Stimulated activated CD4-positive, alpha-beta T cell treated with anti-CD3 and anti-CD28 coated beads, Interleukin-12 subunit alpha, Interleukin-12 subunit beta, amount 100 ng/mL, for 24 hours (primary cell): ENCODE measurements around the gene NLRP4.

Experiments used
- DNase-seq, 2 experiments: peaks; one replicate each; pipeline ENCODE4 v3.0.0-alpha.2; 2020; ENCODE audit warnings: low read depth in 2 of 2

Gene NLRP4

DNA sequence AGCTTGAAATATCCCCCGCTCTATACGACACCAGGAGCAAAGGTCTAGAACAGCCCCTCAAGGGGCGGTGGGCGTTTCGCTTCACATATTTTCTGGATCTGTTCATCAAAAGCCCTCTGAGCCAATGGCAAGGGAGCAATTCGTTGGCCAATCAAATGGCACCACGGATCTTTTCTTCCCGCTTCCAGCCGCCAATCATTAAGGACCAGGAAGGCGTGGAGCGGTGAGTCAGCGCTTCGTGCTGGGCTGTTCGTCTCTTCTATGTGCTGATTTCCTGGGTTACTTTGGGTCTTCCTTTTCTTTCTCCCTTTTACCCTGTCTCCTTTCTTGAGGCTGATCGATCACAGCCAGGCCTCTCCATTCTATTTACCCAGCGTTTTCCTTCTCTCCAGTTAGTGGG lies at the start of gene NLRP4:
Gene NLRP4, plus strand, starts transcription at position 201 of the 400 bp plus-strand sequence. CDS start 15,541 bp downstream, outside the sequence.
- no peak for DNase-seq

- no peak for DNase-seq
Observed at GRCh38 chr19:55795021-55795420, 41.3 kb upstream of the NLRP4 start.

- no peak for DNase-seq
Observed at GRCh38 chr19:55801416-55801815, 34.9 kb upstream of the NLRP4 start.

- DNase-seq, result no peak
Observed at GRCh38 chr19:55802281-55802680, 34.1 kb upstream of the NLRP4 start.

- DNase-seq, result peak in 1 of 2 experiments; percentile 8
Observed at GRCh38 chr19:55809381-55810058, 26.8 kb upstream of the NLRP4 start.

DNA sequence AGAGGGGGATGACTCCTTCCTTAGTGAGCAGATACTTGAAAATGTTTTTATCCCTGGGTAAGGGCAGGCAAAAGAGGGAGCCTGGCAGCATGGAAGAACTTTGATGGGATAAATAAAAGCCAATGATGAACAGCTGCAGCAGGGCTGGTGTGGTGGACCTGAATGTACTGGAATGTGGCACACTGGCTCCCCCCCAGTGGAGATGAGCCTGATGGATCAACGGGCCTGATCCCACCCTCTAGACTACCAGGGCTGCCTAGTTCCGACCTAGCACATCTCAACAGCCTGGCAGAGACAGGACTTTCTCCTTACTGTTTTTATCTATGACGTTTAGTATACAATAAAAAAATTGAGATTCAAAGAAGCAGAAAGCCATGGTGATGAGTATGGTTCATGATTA lies 25.0 kb upstream of the NLRP4 start:
- DNase-seq, result no peak

DNA sequence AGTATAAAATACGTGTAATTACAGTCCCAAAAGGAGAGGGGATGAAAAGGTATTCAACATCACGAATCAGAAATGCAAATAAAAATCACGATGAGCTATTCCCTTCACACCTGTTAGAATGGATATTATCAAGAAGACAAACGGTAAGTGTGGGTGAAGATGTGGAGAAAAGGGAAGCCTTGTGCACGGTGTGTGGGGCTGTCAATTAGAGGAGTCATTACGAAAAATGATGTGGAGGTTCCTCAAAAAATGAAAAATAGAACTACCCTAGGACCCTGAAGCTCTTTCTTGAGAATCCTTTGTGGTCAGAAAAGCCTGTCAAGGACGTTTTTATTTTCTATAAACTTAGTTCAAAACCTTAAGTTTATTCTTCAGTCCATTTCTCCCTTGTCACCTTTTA lies 23.9 kb upstream of the NLRP4 start:
- no peak for DNase-seq

- DNase-seq, result no peak
Observed at GRCh38 chr19:55813906-55814305, 22.4 kb upstream of the NLRP4 start.

GRCh38 chr19:55820037-55820436 lies 16.3 kb upstream of the NLRP4 start:
- DNase-seq, result no peak

DNA sequence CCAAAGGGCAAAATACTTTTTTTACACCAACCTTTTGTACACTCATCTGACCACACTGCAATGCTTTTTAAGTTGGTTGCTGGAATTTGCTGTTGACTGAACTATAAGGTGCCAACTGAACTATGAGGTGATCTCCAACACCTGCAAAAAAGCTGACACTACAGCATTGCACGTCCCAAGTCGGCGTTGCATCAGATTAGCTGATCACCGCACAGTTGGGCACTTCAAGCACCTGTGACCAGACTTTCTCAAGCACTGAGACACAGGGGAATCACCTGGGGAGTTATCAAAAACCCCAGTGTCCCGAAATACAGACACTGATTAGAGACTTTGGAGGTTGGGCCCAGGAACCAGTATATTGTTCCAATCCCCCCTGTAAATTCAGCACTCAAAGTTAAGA lies 5.7 kb upstream of the NLRP4 start:
- DNase-seq, result no peak

DNA sequence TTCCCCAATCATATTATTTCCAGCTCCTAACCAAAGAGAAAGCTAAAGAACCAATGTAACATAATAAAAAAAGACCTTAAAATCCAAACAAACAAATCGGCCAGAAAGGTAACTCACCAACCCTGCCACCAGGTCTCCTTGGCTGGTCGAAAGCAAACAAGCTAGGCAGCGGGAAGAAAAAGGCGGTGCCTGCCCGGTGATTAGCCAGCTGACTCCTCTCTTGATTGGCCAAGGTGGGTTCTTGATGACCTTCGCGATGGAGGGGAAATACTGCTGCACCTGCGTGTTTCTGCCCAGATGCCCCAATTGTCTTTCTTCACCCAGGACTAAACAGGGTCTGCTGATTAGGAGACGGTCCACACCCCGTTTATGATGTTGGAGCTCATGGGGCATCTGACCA lies 4.5 kb upstream of the NLRP4 start, which contains the start of gene NLRP11:
Gene NLRP11, minus strand, starts transcription at position 154 of the 400 bp plus-strand sequence. CDS start 13,825 bp downstream, outside the sequence.
- no peak for DNase-seq

DNA sequence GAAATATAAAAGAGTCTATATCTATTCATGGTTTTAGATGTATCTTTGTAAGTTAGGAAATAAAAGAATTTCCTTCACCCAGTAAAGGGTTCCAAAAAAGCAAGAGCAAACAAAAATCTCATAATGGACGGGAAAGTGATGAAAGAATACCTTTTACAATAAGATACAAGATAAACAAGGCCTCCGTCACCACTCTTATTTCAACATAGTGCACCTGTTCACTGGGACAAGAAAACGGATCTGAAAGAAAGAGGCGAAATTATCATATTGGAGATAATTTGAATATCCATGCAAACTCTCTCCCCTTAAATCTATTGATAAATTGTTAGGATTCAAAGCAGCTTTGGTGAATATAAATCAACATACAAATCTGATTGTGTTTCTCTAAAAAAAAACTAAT lies 3.7 kb upstream of the NLRP4 start:
- DNase-seq, result no peak

DNA sequence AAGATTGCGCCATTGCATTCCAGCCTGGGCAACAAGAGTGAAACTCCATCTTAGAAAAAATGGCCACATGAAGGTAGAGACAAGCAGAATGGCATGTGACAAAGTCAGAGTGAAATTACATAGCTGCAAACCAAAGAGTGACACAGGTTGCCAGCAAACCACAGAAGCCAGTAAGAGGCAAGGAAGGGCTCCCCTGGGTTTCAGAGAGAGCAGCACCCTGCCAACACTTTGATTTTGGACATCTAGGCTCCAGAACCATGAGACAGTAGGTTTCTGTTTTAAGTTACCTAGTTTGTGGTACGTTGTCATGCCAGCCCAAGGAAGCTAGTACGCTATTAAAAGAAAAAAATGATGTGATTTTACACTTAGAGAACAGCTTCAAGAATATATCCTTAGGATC lies 1.9 kb downstream of the NLRP4 start:
- DNase-seq, result no peak

DNA sequence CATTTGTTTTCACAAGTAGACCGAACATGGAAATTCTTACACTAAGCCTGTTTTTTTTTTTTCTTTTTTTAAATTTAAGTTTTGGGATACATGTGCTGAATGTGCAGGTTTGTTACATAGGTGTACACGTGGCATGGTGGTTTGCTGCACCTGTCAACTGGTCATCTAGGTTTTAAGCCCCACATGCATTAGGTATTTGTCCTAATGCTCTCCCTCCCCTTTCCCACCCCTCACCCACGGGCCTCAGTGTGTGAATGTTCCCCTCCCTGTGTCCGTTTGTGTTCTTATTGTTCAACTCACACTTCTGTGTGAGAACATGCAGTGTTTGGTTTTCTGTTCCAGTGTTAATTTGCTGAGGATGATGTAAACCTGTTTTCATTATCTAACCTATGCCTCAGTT lies 2.6 kb downstream of the NLRP4 start:
- DNase-seq, result no peak

- DNase-seq, result no peak
Observed at GRCh38 chr19:55855160-55855559, 18.8 kb downstream of the NLRP4 start.

GRCh38 chr19:55857149-55857548 lies 20.8 kb downstream of the NLRP4 start:
- no peak for DNase-seq

DNA sequence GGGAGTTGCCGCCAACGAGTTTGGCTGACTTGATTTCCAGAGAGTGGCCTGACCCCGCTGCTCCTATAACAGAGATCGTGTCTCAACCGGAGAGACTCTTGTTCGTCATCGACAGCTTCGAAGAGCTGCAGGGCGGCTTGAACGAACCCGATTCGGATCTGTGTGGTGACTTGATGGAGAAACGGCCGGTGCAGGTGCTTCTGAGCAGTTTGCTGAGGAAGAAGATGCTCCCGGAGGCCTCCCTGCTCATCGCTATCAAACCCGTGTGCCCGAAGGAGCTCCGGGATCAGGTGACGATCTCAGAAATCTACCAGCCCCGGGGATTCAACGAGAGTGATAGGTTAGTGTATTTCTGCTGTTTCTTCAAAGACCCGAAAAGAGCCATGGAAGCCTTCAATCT lies 21.6 kb downstream of the NLRP4 start:
- no peak for DNase-seq

DNA sequence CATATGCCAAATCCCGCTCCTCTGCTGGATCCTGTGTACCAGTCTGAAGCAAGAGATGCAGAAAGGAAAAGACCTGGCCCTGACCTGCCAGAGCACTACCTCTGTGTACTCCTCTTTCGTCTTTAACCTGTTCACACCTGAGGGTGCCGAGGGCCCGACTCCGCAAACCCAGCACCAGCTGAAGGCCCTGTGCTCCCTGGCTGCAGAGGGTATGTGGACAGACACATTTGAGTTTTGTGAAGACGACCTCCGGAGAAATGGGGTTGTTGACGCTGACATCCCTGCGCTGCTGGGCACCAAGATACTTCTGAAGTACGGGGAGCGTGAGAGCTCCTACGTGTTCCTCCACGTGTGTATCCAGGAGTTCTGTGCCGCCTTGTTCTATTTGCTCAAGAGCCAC lies 22.1 kb downstream of the NLRP4 start:
- DNase-seq, result no peak

- no peak for DNase-seq
Observed at GRCh38 chr19:55858969-55859368, 22.6 kb downstream of the NLRP4 start.

DNA sequence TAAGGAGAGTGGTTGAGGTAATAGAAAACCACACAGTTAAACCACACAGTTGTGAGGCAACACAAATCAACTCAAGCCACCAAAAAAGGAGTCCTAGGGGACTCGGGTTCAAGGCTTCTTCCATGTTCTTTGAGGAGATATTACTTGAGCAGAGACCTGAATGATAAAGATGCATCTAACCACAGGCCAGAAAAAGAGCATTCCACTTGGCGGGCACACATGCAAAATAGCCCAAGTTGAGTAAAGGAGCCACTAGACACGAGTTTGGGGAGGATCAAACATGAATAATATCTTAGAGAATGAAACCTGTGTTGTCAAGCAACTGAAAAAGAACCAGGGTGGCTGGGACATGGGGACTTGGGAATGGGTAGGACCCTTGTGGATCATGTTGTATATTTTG lies 30.2 kb downstream of the NLRP4 start:
- no peak for DNase-seq

DNA sequence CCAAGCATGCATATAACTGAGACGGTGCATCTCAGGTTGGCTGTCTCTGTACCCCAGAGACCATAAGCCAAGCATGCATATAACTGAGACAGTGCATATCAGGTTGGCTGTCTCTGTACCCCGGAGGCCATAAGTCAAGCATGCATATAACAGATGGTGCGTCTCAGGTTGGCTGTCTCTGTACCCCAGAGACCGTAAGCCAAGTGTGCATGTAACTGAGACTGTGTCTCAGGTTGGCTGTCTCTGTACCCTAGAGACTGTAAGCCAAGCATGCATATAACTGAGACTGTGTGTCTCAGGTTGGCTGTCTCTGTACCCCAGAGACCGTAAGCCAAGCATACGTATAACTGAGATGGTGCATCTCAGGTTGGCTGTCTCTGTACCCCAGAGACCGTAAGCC lies 30.8 kb downstream of the NLRP4 start:
- DNase-seq, result no peak

DNA sequence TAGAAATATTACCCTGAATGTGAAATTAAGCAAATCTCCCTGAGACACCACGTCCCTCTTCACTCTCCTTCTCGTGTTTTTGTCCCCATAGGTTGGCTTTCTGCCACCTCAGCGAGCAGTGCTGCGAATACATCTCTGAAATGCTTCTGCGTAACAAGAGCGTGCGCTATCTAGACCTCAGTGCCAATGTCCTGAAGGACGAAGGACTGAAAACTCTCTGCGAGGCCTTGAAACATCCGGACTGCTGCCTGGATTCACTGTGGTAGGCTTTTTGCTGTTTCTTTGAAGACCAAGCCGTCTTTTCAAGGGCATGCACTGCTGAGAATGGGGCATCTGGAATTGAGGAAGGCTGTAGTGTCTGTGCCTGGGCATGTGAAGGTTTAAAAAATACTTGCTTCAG lies 34.4 kb downstream of the NLRP4 start:
- no peak for DNase-seq

DNA sequence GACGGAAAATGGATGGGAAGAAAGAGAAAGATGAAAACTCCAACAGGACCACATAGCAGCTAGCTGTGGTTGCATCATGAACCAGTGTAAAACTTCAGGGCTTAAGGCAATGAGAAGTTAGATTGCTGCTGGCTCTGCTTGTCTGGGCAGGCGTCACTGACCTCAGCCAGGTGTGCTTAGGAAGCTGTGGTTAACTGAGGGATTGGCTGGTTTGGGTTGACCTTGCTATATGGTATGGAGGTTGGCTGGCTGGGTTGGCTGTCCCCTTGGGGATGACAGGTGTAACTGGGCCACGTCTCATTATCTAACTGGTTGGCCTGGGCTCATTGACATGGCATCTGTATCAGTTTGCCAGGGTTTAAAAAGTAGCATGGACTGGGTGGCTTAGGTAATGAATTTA lies 40.9 kb downstream of the NLRP4 start:
- DNase-seq, result no peak

GRCh38 chr19:55882626-55883025 lies 46.3 kb downstream of the NLRP4 start:
- DNase-seq, result no peak
